Erythroblast (primary cell): Measurements from ENCODE around the gene INTU.

Experiments used
- GATA1 ChIP-seq: IDR thresholded peaks from 2 replicates; pipeline ENCODE4 v1.6.1; 2011; ENCODE audit warnings: low read depth, mild to moderate bottlenecking, control low read depth, low read length, moderate library complexity
- POLR2A ChIP-seq: IDR thresholded peaks from 2 replicates; pipeline ENCODE4 v1.6.1; 2011; ENCODE audit warnings: mild to moderate bottlenecking, low read length

- TF ChIP-seq POLR2A, result no peak
- no peak for TF ChIP-seq GATA1
These were observed 100.0 kb downstream of the INTU start for GRCh38 chr4:127732623-127733328.
